OCI-LY7 (cell line): Measurements from ENCODE around the gene CCDC141.

Source experiments
- CTCF ChIP-seq: fragments of 200-600 bp; sonication (generic); conservative IDR thresholded peaks from 2 replicates; pipeline ENCODE4 v1.5.1; 2014; ENCODE audit warnings: mild to moderate bottlenecking, antibody characterized with exemption, low read length, moderate library complexity, mixed read lengths
- EZH2phosphoT487 ChIP-seq: fragments of 200-600 bp; sonication (generic); IDR thresholded peaks from 2 replicates; pipeline ENCODE4 v1.6.1; 2018; ENCODE audit warnings: low read depth, borderline replicate concordance, mild to moderate bottlenecking, mixed run types, antibody characterized with exemption, low read length, moderate library complexity, mixed read lengths

DNA sequence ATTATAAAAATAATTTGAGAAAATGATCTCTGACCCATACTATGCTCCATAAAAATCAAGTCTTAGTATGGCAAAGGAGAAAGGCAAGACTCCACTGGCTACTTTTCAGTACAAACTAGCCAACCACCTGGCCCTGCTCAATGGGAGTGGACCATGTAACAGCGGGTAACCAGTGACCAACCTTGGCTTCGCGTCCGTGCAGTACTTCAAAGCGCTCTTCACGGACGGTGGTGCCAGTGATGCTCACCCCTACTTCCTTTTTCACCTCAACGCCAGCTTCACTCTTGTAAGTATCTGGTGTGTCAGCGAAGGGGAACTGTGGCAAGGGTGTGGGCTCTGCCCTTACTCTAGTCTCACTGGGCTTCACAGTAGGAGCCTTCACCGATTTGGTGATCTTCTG, 266.0 kb downstream of the CCDC141 start:
- no peak for TF ChIP-seq CTCF
- TF ChIP-seq EZH2phosphoT487, result no peak
